GM18867 (cell line): ENCODE measurements around the gene SCAF8.
"Not testable (repeated sequence)": the region's sequence is repeated elsewhere in the genome, so short reads cannot be mapped to it uniquely, and the experiment has no call there.

Source experiments
- ATAC-seq: cut with Tn5 transposase; IDR thresholded peaks from one replicate; pipeline ENCODE4 v1.9.1; 2021; ENCODE audit warnings: mild to moderate bottlenecking, moderate library complexity; ENCODE audit not compliant: unreplicated experiment

Gene SCAF8

GRCh38 chr6:154768280-154768679, 35.1 kb downstream of the SCAF8 start:
- no peak for ATAC-seq

DNA sequence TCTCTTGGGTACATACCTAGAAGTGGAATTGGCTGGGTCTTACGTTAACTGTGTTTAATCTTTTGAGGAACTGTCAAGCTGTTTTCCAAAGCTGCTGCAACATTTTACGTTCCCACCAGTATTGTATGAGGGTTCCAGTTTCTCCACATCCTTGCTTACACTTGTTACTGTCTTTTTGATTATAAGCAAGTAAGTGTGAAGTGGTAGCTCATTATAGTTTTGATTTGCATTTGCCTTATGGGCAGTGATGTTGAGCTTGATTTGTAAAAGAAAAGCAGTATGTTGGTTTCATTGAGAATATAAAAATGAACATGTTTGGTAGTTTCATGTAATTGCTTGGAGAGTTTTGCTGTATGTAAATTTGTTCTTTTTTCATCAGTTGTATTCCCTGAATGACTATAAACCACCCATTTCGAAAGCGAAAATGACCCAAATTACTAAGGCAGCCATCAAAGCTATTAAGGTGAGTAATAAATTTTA, 40.4 kb downstream of the SCAF8 start:
- ATAC-seq = peak; percentile 91

- ATAC-seq = not testable (repeated sequence)
Measured at GRCh38 chr6:154779157-154779556, 45.9 kb downstream of the SCAF8 start.

GRCh38 chr6:154782193-154782592, 49.0 kb downstream of the SCAF8 start:
- ATAC-seq = no peak

DNA sequence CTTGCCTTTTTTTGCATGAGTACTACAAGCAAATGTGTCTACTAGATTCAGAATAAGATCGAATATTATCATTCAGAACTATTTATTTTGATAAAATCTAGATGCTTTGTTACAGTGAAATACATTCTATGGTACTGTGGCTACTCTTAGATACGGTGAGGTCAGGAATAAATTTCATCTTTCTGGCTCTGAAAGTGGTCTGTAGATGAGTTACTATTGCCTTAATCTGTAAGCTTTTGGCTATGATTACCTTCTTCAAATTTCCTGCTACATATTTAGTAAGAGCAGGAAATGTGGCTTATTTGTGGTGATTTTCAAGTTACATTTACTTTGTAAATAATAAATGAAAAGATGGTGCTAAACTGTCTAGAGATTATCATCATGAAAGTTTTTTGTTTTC, 50.0 kb downstream of the SCAF8 start:
- no peak for ATAC-seq

- no peak for ATAC-seq
Measured at GRCh38 chr6:154785075-154785474, 51.9 kb downstream of the SCAF8 start.

GRCh38 chr6:154786144-154786868, 53.1 kb downstream of the SCAF8 start:
- no peak for ATAC-seq

DNA sequence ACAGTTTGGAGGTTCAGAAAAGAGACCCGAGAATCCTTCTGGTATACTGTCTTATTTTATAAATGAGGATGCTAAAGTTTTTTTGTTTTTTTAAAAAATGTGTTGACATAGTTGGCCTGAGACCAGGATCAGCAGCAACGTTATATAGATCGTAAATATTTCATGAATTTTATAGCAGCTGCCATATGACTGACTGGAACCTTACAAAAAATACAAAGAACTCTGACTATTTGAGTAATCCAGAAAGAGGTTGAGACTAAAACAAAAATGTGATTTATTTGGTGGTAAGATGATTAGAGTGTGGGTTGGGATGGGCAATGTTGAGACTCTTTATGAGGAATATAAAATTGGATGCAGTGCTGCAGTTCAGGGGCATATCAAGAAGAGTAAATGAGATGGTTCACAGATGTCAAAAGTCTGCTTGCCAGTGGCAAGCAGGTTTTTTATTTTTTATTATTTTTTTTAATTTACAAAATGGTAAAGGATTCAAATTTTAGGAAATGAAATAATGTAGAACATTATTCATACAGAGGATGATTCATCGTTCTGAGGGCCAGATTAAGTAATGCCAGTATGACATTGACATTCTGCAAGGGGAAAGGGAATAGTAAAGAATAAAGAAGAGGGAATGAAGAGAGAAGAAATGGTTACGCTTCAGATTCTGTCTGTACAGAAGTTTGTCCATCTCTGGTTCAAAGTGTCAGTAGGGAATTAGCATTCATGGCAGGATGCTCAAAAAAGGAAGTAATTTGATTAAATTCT, 58.5 kb downstream of the SCAF8 start:
- no peak for ATAC-seq

GRCh38 chr6:154792325-154792724, 59.1 kb downstream of the SCAF8 start:
- no peak for ATAC-seq

DNA sequence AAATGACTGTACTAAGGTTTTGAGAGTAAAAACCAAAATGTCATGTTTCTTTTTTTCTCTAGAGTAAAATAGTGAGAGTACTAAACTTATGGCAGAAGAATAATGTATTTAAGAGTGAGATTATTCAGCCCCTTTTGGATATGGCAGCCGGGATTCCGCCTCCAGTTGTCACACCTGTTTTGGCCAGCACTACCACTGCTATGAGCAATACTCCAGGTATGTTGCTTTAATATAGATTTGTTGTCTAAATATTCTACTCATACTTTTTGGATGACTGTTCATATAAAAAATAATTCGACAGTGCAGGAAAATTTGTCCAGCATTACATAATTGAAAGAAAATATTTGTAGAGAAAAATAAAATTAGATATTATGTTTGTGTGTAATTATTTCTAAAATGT, 59.5 kb downstream of the SCAF8 start:
- no peak for ATAC-seq

DNA sequence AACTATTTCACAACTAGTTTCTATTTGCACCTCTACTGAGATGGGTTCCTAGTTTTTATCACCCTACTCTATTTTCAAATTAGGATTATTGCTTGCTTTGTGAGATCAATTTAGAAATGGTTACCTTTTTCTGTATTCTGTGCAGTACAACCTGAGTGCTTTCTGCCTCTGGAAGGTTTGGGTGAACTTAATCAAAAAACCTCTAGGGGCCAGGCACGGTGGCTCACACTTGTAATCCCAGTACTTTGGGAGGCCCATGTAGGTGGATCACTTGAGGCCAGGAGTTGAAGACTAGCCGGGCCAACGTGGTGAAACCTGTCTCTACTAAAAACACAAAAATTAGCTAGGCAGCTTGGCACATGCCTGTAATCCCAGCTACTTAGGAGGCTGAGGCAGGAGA, 63.3 kb downstream of the SCAF8 start:
- ATAC-seq = no peak

DNA sequence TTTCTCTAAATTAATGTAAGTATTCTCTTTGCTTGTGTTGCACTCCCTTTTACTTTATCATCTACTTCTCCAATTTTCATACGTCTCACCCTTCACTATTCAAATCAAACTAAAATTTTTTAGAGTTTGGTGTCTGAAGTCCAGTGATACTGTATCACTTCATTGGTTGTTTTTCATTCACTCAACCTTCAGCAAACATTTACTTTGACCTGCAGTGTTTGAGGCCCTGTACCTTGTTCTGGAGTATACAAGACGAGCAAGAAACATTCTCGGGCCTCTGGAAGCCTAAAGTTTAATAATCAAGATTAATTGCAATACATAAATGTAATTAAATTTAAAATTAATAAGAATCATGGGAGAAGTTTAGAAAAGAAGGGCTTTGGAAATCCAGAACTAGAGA, 64.6 kb downstream of the SCAF8 start:
- ATAC-seq = no peak

GRCh38 chr6:154800338-154800737, 67.1 kb downstream of the SCAF8 start:
- no peak for ATAC-seq

DNA sequence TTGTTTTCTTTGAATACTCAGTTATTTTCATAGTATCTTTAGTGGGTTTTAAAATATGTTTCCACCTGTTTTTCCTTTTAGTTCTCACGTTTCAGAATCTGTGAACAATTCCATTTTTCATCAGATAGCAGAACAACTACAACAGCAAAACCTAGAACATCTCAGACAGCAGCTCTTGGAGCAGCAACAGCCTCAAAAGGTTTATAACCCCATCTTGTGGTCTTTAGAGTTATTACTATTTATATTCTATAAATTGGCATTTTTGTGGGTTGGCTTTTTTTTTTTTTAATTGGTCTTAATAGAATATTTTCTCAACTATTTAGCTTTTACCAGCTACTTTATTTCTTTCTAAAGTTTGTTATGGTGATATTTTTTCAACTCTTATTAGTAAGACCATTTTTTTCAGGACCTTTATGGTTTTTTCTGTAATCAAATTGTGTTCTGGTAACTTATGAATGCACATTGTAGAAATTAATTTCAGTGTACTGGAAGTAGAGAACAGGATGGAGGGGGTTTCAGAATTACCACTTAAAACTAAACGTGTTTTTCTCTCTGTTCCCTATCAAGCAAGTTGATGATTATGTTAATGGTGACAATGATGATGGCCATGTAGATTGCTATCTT, 72.2 kb downstream of the SCAF8 start:
- no peak for ATAC-seq

GRCh38 chr6:154806804-154807203, 73.6 kb downstream of the SCAF8 start:
- ATAC-seq = no peak

DNA sequence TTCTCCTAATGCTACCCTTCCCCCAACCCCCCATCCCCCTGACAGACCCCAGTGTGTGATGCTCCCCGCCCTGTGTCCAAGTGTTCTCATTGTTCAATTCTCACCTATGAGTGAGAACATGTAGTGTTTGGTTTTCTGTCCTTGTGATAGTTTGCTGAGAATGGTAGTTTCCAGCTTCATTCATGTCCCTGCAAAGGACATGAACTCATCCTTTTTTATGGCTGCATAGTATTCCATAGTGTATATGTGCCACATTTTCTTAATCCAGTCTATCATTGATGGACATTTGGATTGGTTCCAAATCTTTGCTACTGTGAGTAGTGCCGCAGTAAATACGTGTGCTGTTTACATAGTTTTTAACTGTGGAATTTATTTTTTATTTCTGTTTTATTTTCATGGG, 78.4 kb downstream of the SCAF8 start:
- not testable (repeated sequence) for ATAC-seq

DNA sequence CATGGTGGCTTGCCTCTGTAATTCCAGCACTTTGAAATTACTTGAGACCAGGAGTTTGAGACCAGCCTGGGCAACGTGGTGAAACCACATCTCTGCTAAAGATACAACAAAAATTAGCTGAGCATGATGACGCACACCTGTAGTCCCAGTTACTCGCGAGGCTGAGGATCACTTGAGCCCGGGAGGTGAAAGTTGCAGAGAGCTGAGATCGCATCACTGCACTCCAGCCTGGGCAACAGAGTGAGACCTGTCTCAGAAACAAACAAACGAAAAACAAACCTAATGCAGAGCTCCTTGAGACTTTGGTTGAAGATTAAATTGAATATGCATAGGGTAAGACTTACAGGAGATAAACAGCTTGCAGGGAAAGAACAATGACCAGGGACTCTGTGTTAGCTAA, 80.8 kb downstream of the SCAF8 start:
- ATAC-seq = peak; percentile 78

DNA sequence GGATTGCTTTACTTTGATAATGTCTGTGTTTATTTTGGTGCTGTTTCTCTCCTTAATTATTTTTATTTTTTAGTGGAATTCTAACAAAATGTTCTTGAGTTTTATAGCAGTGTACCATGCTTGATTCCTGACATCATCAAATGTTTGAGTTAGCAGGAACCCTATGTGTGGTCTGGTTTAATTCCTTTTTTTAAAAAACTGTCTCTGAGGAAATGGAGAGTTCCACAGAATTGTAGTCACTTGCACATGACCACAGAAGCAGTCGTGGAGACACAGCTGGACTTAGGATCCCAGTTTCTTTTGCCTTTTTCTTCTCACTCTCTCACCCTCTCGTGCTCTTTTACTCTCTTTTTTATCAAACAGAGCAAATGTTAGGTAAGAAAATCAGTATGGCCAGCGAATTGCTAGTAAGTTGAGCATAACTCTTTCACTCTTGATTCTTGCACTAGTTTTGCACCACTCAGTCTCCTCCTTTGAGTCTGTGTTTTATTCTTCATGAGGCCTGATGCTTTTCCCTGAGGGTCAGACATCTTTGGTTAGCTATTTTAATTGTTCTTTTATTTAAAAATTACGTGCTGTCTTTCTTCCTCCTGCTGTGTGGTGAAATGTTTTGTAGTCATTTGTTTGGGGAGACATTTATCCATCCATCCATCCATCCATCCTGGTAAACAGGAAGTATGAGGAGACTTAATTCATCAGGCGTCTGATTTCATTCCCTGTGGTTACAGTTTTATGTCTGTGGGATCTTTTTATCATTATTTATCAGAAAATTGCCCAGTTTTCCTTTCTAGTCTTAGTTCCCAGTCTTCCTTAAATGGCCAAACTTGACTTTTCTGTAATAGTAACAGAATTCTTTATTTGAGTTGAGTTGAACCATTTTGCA, 83.0 kb downstream of the SCAF8 start:
- ATAC-seq = no peak

DNA sequence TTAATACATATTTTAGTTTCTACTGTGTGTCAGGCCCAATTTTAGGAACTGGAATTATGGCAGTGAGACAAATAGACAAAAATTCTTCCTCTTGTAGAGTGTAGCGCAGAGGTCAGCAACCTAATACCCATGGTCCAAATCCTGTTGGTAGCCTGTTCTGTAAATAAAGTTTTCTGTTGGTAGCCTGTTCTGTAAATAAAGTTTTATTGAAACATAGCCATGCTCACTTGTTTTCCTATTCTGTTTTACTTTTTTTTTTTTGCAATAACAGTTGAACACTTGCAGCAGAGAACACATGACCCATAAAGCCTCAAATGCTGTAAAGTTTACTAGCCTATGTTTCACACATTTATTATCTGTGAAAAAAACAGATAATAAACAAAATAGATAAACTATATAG, 87.9 kb downstream of the SCAF8 start:
- ATAC-seq = no peak

DNA sequence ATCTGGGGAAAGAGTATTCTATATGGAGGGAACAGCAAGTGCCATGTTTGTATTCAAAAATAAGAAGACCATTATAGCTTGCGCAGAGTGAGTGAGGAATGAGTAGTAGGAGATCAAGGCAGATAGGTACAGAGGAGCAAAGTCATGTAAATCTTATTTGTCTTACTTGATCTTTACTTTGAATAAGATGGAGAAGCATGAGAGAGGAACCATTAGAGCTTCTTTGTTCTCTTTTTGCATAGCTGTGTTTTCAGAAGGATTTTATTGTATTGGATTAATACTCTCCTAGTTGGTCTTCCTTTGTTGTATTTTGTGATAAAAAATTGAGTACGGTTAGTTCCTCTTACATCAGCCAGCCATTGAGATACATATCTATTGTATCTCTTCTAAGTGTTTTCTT, 88.4 kb downstream of the SCAF8 start:
- ATAC-seq = no peak
